MM.1S (cell line): ENCODE measurements around the gene RNF123.

ENCODE experiments used
- EZH2 ChIP-seq: fragments of 300-600 bp; sonication (generic); optimal IDR thresholded peaks from 2 replicates; pipeline ENCODE3; 2017; ENCODE audit warnings: low read depth, mild to moderate bottlenecking, antibody characterized with exemption, low read length, mixed read lengths
- EZH2phosphoT487 ChIP-seq: fragments of 300-600 bp; sonication (generic); IDR thresholded peaks from 2 replicates; pipeline ENCODE4 v1.6.1; 2018; ENCODE audit warnings: antibody characterized with exemption, low read length
- TF ChIP-seq, protein P1 (sequence below): fragments of 300-600 bp; sonication (generic); IDR thresholded peaks from 2 replicates; pipeline ENCODE4 v1.5.1; 2016; ENCODE audit warnings: antibody characterized with exemption, low read length, mixed read lengths

DNA sequence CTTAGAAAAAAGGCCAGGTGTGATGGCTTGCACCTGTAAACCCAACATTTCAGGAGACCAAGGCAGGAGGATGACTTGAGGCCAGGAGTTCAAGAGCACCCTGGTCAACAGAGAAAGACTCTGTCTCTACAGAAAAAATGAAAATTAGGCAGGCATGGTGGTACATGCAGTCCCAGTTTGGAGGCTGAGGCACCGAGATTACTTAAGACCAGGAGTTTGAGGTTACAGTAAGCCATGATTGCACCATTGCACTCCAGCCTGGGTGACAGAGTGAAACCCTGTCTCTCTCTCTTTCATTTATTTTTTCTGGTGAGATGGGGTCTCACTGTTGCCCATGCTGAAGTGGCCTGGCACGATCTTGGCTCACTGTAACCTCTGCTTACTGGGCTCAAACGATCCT is 72.3 kb downstream of the RNF123 start:
- no peak for TF ChIP-seq EZH2
- TF ChIP-seq, protein P1, sequence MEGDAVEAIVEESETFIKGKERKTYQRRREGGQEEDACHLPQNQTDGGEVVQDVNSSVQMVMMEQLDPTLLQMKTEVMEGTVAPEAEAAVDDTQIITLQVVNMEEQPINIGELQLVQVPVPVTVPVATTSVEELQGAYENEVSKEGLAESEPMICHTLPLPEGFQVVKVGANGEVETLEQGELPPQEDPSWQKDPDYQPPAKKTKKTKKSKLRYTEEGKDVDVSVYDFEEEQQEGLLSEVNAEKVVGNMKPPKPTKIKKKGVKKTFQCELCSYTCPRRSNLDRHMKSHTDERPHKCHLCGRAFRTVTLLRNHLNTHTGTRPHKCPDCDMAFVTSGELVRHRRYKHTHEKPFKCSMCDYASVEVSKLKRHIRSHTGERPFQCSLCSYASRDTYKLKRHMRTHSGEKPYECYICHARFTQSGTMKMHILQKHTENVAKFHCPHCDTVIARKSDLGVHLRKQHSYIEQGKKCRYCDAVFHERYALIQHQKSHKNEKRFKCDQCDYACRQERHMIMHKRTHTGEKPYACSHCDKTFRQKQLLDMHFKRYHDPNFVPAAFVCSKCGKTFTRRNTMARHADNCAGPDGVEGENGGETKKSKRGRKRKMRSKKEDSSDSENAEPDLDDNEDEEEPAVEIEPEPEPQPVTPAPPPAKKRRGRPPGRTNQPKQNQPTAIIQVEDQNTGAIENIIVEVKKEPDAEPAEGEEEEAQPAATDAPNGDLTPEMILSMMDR: no peak
- TF ChIP-seq EZH2phosphoT487: no peak
